ENCODE measurements around the gene TPM2.

Gene TPM2

DNA sequence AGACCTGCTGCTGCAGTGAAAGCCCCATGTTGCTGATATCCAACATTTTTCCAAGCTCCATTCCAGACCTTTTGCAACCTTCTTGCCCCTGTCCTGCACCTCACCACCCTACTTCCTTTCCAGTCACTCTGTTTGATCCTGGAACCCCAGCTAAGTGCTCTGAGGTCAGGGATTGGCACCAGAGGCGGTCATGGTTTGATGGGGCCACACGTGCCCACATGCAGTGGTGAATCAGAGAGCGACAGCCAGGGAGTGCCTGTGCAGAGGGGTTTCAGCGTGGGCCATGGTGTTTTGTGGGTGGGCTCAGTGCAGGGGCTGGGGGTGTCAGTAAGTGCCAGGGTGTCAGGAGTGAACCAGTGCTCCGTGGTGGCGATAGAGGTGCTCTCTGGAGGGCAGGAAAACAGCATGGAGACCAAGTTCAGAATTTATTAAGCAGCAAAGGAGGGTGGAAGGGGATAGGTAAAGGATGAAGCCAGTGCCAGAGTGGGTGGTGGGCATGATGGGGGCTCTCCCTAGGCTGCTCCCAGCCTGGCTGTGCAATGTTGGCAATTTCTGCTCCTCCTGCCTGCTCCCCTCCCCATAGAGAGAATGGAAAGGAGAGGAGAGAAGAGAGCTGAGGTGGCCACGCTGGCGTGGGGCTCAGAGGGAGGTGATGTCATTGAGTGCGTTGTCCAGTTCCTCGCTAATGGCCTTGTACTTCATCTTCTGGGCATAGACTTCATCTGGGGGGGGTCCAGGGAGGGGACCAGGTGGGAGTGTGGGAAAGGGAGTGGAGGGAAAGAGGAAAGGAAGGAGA, 7.0 kb downstream of the TPM2 start:
- H3K4me1 ChIP-seq (ENCODE audit: low read length), result peaks cover 12% of the 10 kb centered on the region
- TF ChIP-seq, protein P1, sequence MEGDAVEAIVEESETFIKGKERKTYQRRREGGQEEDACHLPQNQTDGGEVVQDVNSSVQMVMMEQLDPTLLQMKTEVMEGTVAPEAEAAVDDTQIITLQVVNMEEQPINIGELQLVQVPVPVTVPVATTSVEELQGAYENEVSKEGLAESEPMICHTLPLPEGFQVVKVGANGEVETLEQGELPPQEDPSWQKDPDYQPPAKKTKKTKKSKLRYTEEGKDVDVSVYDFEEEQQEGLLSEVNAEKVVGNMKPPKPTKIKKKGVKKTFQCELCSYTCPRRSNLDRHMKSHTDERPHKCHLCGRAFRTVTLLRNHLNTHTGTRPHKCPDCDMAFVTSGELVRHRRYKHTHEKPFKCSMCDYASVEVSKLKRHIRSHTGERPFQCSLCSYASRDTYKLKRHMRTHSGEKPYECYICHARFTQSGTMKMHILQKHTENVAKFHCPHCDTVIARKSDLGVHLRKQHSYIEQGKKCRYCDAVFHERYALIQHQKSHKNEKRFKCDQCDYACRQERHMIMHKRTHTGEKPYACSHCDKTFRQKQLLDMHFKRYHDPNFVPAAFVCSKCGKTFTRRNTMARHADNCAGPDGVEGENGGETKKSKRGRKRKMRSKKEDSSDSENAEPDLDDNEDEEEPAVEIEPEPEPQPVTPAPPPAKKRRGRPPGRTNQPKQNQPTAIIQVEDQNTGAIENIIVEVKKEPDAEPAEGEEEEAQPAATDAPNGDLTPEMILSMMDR (IDR thresholded peaks at IDR 0.05; ENCODE audit: low read depth, low read length), result no peak
- TF ChIP-seq EZH2phosphoT487 (IDR thresholded peaks at IDR 0.05; ENCODE audit: low read depth), result no peak
- no peaks in the 10 kb centered on the region for H4K20me1 ChIP-seq (ENCODE audit: insufficient read depth, low read length)
- no peaks in the 10 kb centered on the region for H3K9me3 ChIP-seq (ENCODE audit: insufficient read depth, low read length)
- H3K4me2 ChIP-seq (ENCODE audit: low read length), result no peak overlapping the region
- H3K79me2 ChIP-seq (ENCODE audit: low read length), result no peaks in the 10 kb centered on the region
- no peaks in the 10 kb centered on the region for H3K27me3 ChIP-seq (ENCODE audit: low read depth, low read length)
- H2AFZ ChIP-seq (ENCODE audit: low read depth, low read length), result no peak overlapping the region
- no peaks in the 10 kb centered on the region for H3K36me3 ChIP-seq (replicated peaks; ENCODE audit: low read depth, low read length)
- H3K4me3 ChIP-seq (ENCODE audit: low read length), result no peak overlapping the region
- no peak overlapping the region for H3K27ac ChIP-seq (ENCODE audit: low read length)
- no peak overlapping the region for H3K9ac ChIP-seq (ENCODE audit: low read length)

GRCh38 chr9:35682051-35682450, 7.7 kb downstream of the TPM2 start:
- H2AFZ ChIP-seq (ENCODE audit: low read depth, low read length), result no peak overlapping the region
- no peaks in the 10 kb centered on the region for H3K79me2 ChIP-seq (ENCODE audit: low read length)
- no peak overlapping the region for H3K4me3 ChIP-seq (ENCODE audit: low read length)
- TF ChIP-seq EZH2phosphoT487 (IDR thresholded peaks at IDR 0.05; ENCODE audit: low read depth), result no peak
- TF ChIP-seq, protein P1 (IDR thresholded peaks at IDR 0.05; ENCODE audit: low read depth, low read length), result no peak
- peaks cover 12% of the 10 kb centered on the region for H3K4me1 ChIP-seq (ENCODE audit: low read length)
- H3K9me3 ChIP-seq (ENCODE audit: insufficient read depth, low read length), result no peaks in the 10 kb centered on the region
- H3K9ac ChIP-seq (ENCODE audit: low read length), result no peak overlapping the region
- no peak overlapping the region for H3K4me2 ChIP-seq (ENCODE audit: low read length)
- H3K36me3 ChIP-seq (replicated peaks; ENCODE audit: low read depth, low read length), result no peaks in the 10 kb centered on the region
- no peaks in the 10 kb centered on the region for H3K27me3 ChIP-seq (ENCODE audit: low read depth, low read length)
- H4K20me1 ChIP-seq (ENCODE audit: insufficient read depth, low read length), result no peaks in the 10 kb centered on the region
- no peak overlapping the region for H3K27ac ChIP-seq (ENCODE audit: low read length)

DNA sequence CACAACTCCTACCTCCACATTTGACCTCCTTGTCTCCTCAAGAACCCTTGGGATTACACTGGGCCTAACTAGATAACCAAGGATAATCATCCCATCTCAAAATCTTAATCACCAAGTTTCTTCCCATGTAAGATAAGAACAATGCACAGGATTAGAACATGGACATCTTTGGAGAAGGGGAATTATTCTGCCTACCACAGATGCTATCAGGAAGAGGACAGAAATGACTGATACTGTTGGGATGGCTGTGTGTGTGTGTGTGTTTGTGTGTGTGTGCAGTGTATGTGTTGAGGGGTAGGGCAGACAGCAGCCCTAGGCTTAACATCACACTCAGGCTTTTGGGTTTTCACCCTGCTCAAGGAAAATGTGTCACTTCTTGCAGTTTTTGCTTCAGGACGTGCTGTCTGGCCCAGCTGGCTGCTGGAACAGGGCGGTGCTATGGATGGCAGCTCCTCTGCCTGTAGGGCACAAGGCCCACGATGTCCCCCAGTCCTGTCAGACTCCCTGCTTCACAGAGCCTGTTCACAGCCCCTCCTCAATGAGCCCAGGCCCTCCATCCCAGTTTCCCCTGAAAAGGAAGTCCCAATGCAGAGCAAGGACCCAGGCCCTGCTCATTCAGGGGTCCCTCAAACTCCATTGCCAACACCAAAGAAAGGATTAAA, 8.3 kb downstream of the TPM2 start:
- no peak overlapping the region for H3K9ac ChIP-seq (ENCODE audit: low read length)
- H3K4me1 ChIP-seq (ENCODE audit: low read length), result peaks cover 12% of the 10 kb centered on the region
- no peaks in the 10 kb centered on the region for H3K27me3 ChIP-seq (ENCODE audit: low read depth, low read length)
- H3K9me3 ChIP-seq (ENCODE audit: insufficient read depth, low read length), result no peaks in the 10 kb centered on the region
- no peak overlapping the region for H3K27ac ChIP-seq (ENCODE audit: low read length)
- H3K36me3 ChIP-seq (replicated peaks; ENCODE audit: low read depth, low read length), result no peaks in the 10 kb centered on the region
- TF ChIP-seq, protein P1 (IDR thresholded peaks at IDR 0.05; ENCODE audit: low read depth, low read length), result no peak
- TF ChIP-seq EZH2phosphoT487 (IDR thresholded peaks at IDR 0.05; ENCODE audit: low read depth), result no peak
- H4K20me1 ChIP-seq (ENCODE audit: insufficient read depth, low read length), result no peaks in the 10 kb centered on the region
- no peak overlapping the region for H3K4me2 ChIP-seq (ENCODE audit: low read length)
- no peaks in the 10 kb centered on the region for H3K79me2 ChIP-seq (ENCODE audit: low read length)
- H2AFZ ChIP-seq (ENCODE audit: low read depth, low read length), result no peak overlapping the region
- no peak overlapping the region for H3K4me3 ChIP-seq (ENCODE audit: low read length)

- no peak overlapping the region for H3K4me2 ChIP-seq (ENCODE audit: low read length)
- no peaks in the 10 kb centered on the region for H4K20me1 ChIP-seq (ENCODE audit: insufficient read depth, low read length)
- H3K9ac ChIP-seq (ENCODE audit: low read length), result no peak overlapping the region
- no peak for TF ChIP-seq EZH2phosphoT487 (IDR thresholded peaks at IDR 0.05; ENCODE audit: low read depth)
- no peak overlapping the region for H3K4me3 ChIP-seq (ENCODE audit: low read length)
- H3K27me3 ChIP-seq (ENCODE audit: low read depth, low read length), result no peaks in the 10 kb centered on the region
- no peaks in the 10 kb centered on the region for H3K36me3 ChIP-seq (replicated peaks; ENCODE audit: low read depth, low read length)
- H3K4me1 ChIP-seq (ENCODE audit: low read length), result peaks cover 12% of the 10 kb centered on the region
- H3K9me3 ChIP-seq (ENCODE audit: insufficient read depth, low read length), result no peaks in the 10 kb centered on the region
- no peaks in the 10 kb centered on the region for H3K79me2 ChIP-seq (ENCODE audit: low read length)
- H3K27ac ChIP-seq (ENCODE audit: low read length), result no peak overlapping the region
- no peak overlapping the region for H2AFZ ChIP-seq (ENCODE audit: low read depth, low read length)
These were observed 9.2 kb downstream of the TPM2 start for GRCh38 chr9:35680331-35681105.

All from OCI-LY3 (cell line).